Adipocyte (in vitro differentiated cells): ENCODE results near the gene TARS3.
"Not testable (repeated sequence)": the region's sequence is repeated elsewhere in the genome, so short reads cannot be mapped to it uniquely, and the experiment has no call there.

Experiments
- DNase-seq: peaks from one replicate; pipeline ENCODE4 v3.0.0-alpha.2; 2015; ENCODE audit warnings: low read depth
- H3K27me3 ChIP-seq: replicated peaks from 2 replicates; pipeline ENCODE4 v1.7.0; 2013; ENCODE audit warnings: mild to moderate bottlenecking, low read length, moderate library complexity; ENCODE audit not compliant: control insufficient read depth, insufficient read depth
- H3K36me3 ChIP-seq: 2 replicates; pipeline ENCODE4 v1.7.0; 2013; ENCODE audit warnings: low read length, mild to moderate bottlenecking, moderate library complexity; ENCODE audit not compliant: control insufficient read depth, insufficient read depth, severe bottlenecking
- H3K4me1 ChIP-seq: 2 replicates; pipeline ENCODE4 v1.7.0; 2013; ENCODE audit warnings: mild to moderate bottlenecking, low read length, moderate library complexity; ENCODE audit not compliant: control insufficient read depth, insufficient read depth
- H3K4me3 ChIP-seq: 2 replicates; pipeline ENCODE4 v1.7.0; 2013; ENCODE audit warnings: mild to moderate bottlenecking, low read length, moderate library complexity
- H3K9ac ChIP-seq: 2 replicates; pipeline ENCODE4 v1.7.0; 2013; ENCODE audit warnings: mild to moderate bottlenecking, low read length, moderate library complexity
- H3K9me3 ChIP-seq: 2 replicates; pipeline ENCODE4 v1.7.0; 2013; ENCODE audit warnings: mild to moderate bottlenecking, low read length, moderate library complexity; ENCODE audit not compliant: control insufficient read depth

The TARS3 gene

GRCh38 chr15:101637919-101638318 is 86.4 kb downstream of the TARS3 start:
- Histone ChIP-seq H3K9me3 (no peaks in the 10 kb centered on the region), H3K27me3 (no peaks in the 10 kb centered on the region), H3K4me3 (no peak overlapping the region), H3K4me1 (peaks cover 26% of the 10 kb centered on the region), H3K36me3 (peaks cover 37% of the 10 kb centered on the region), H3K9ac (no peak overlapping the region)
- DNase-seq: no peak

GRCh38 chr15:101637516-101637915 is 86.8 kb downstream of the TARS3 start:
- Histone ChIP-seq H3K36me3 (peaks cover 33% of the 10 kb centered on the region), H3K4me3 (no peak overlapping the region), H3K4me1 (peaks cover 28% of the 10 kb centered on the region), H3K9me3 (no peaks in the 10 kb centered on the region), H3K9ac (no peak overlapping the region), H3K27me3 (no peaks in the 10 kb centered on the region)
- DNase-seq: no peak

GRCh38 chr15:101637038-101637437 is 87.2 kb downstream of the TARS3 start:
- H3K4me3 ChIP-seq: no peak overlapping the region
- no peaks in the 10 kb centered on the region for H3K27me3 ChIP-seq
- DNase-seq: no peak
- H3K36me3 ChIP-seq: peaks cover 28% of the 10 kb centered on the region
- no peak overlapping the region for H3K9ac ChIP-seq
- H3K4me1 ChIP-seq: peaks cover 28% of the 10 kb centered on the region
- H3K9me3 ChIP-seq: no peaks in the 10 kb centered on the region

GRCh38 chr15:101635944-101636727 is 88.1 kb downstream of the TARS3 start:
- no peak overlapping the region for H3K4me3 ChIP-seq
- peaks cover 24% of the 10 kb centered on the region for H3K4me1 ChIP-seq
- H3K9ac ChIP-seq: no peak overlapping the region
- H3K36me3 ChIP-seq: peaks cover 23% of the 10 kb centered on the region
- H3K27me3 ChIP-seq: no peaks in the 10 kb centered on the region
- no peak for DNase-seq
- H3K9me3 ChIP-seq: no peaks in the 10 kb centered on the region

GRCh38 chr15:101633356-101633755 is 90.9 kb downstream of the TARS3 start:
- no peak for DNase-seq
- peaks cover 6% of the 10 kb centered on the region for H3K36me3 ChIP-seq
- peak overlapping the region; percentile 4 for H3K4me3 ChIP-seq
- no peak overlapping the region for H3K9ac ChIP-seq
- H3K9me3 ChIP-seq: no peaks in the 10 kb centered on the region
- no peaks in the 10 kb centered on the region for H3K27me3 ChIP-seq
- peaks cover 19% of the 10 kb centered on the region for H3K4me1 ChIP-seq

GRCh38 chr15:101626729-101627128 is 97.5 kb downstream of the TARS3 start:
- not testable (repeated sequence) for H3K9me3 ChIP-seq, H3K4me3 ChIP-seq, H3K9ac ChIP-seq, DNase-seq, H3K4me1 ChIP-seq, H3K36me3 ChIP-seq, H3K27me3 ChIP-seq

- H3K36me3 ChIP-seq: no peaks in the 10 kb centered on the region
- peaks cover 3% of the 10 kb centered on the region for H3K4me1 ChIP-seq
- H3K27me3 ChIP-seq: no peaks in the 10 kb centered on the region
- H3K9ac ChIP-seq: no peak overlapping the region
- no peak overlapping the region for H3K4me3 ChIP-seq
- H3K9me3 ChIP-seq: peaks cover 4% of the 10 kb centered on the region
- no peak for DNase-seq
Measured at GRCh38 chr15:101625980-101626379, 98.3 kb downstream of the TARS3 start.

- Histone ChIP-seq H3K27me3 (no peaks in the 10 kb centered on the region), H3K4me1 (peaks cover 3% of the 10 kb centered on the region), H3K9me3 (peaks cover 4% of the 10 kb centered on the region), H3K9ac (no peak overlapping the region), H3K4me3 (no peak overlapping the region), H3K36me3 (no peaks in the 10 kb centered on the region)
- no peak for DNase-seq
Measured at GRCh38 chr15:101625184-101625583, 99.1 kb downstream of the TARS3 start.

- H3K36me3 ChIP-seq: no peaks in the 10 kb centered on the region
- DNase-seq: no peak
- no peak overlapping the region for H3K4me3 ChIP-seq
- no peak overlapping the region for H3K9ac ChIP-seq
- no peaks in the 10 kb centered on the region for H3K27me3 ChIP-seq
- peaks cover 3% of the 10 kb centered on the region for H3K4me1 ChIP-seq
- H3K9me3 ChIP-seq: peaks cover 4% of the 10 kb centered on the region
Measured at GRCh38 chr15:101623367-101624304, 100.6 kb downstream of the TARS3 start.

- no peak overlapping the region for H3K9ac ChIP-seq
Measured at GRCh38 chr15:101621961-101622360, 102.3 kb downstream of the TARS3 start.

GRCh38 chr15:101620671-101621070 is 103.6 kb downstream of the TARS3 start:
- H3K4me1 ChIP-seq: peaks cover 29% of the 10 kb centered on the region
- no peaks in the 10 kb centered on the region for H3K36me3 ChIP-seq
- DNase-seq: no peak
- H3K9ac ChIP-seq: no peak overlapping the region
- no peaks in the 10 kb centered on the region for H3K27me3 ChIP-seq
- H3K9me3 ChIP-seq: peaks cover 4% of the 10 kb centered on the region
- no peak overlapping the region for H3K4me3 ChIP-seq

More at GRCh38 chr15:101621961-101622360, 102.3 kb downstream of the TARS3 start:
- Histone ChIP-seq H3K4me3 (no peak overlapping the region), H3K4me1 (peaks cover 19% of the 10 kb centered on the region), H3K36me3 (no peaks in the 10 kb centered on the region), H3K27me3 (no peaks in the 10 kb centered on the region), H3K9me3 (peaks cover 4% of the 10 kb centered on the region)
- no peak for DNase-seq
